Daoy (cell line): ENCODE data around the gene RPEL1. TPM values are rescaled to one million over a fixed set of nuclear protein-coding genes. Genes with fewer than 3 reads are reported as not detected.

ENCODE experiments used
- DNase-seq: peaks from one replicate; pipeline ENCODE4 v3.0.0-alpha.2; 2015; ENCODE audit warnings: low read depth
- total RNA-seq: library from RNA; depleted of rRNA; stranded (reverse); fragments of >200 nt; shearing (Covaris generic); gene quantifications from 2 replicates; pipeline ENCODE4 v1.2.3, GENCODE V29; 2014; rRNA removed

Gene RPEL1
- total RNA-seq, 1 experiment from 2014 or later, result 0.06 TPM

DNA sequence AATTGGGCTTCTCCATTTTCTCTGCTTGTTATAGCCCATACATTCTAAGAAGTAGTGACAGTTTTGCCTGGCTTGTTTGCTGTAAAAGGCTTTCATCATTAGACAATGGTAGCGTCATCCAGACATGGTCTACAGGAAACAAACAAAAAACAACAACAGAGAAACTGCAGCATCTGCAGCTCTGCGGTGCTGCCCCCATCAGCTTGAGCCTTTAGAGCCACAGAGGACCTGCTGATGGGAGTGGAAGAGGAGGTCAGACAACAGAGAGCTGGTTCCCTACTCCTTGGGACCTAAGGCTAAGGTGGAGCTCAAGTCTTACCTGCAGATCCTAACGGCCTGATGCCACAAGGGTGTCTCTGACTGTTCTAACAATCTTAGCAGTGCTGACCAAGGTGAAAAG lies 34.3 kb downstream of the RPEL1 start:
- no peak for DNase-seq

DNA sequence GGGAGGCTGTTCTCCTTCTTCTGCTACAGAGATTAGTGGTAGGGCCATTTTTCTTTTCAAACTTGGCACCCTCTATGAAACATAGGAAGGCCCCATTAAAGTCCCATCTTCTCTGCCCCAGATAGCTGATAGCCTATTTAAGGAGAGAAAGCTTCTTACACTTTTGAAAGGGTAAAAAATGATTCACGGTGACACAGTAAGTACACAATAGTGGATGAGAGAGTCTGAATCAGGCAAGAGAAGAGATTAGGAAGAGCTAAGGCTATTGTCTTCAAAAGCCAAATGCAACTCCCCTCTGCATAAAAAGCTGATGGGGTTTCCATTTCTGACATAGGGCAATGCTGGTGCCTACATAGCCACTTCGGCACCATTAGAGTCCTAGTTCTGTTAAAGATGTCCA lies 34.8 kb downstream of the RPEL1 start:
- no peak for DNase-seq

DNA sequence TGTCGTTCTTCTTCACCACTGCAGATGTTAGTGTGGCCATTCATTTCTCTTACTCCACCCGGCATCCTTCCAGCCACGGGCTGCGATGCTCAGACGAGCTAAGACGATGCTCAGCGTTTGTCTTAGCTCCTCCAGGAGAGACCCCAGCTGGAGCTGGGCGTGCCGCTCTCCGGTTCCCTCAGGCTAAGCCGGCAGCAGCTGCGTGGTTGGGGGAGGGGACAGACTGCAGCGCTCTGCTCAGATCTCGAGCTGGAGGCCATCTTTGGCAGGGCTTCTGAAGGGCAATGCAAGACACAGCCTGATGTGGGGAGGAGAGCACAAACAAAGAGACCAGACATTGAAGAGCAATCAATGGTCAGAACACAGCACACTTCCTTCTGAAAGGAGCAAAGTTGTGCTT lies 36.1 kb downstream of the RPEL1 start:
- no peak for DNase-seq

GRCh38 chr10:103282961-103283360 lies 37.3 kb downstream of the RPEL1 start:
- no peak for DNase-seq

- DNase-seq, result no peak
Observed at GRCh38 chr10:103284170-103284569, 38.5 kb downstream of the RPEL1 start.

GRCh38 chr10:103287992-103288391 lies 42.3 kb downstream of the RPEL1 start:
- no peak for DNase-seq

- no peak for DNase-seq
Observed at GRCh38 chr10:103291588-103291987, 45.9 kb downstream of the RPEL1 start.

- no peak for DNase-seq
Observed at GRCh38 chr10:103295374-103296015, 49.8 kb downstream of the RPEL1 start.

Other genes starting within 250 kb of the RPEL1 start
- gene NT5C2, start 52.6 kb upstream of the RPEL1 start, total RNA-seq, result 33.6 and 34.2 TPM in 2 replicates
- 0.46 and 1.1 TPM in 2 replicates for gene INA, start 31.3 kb downstream of the RPEL1 start, total RNA-seq
- gene PCGF6, start 105.3 kb downstream of the RPEL1 start, total RNA-seq, result 25.1 and 29.3 TPM in 2 replicates
- 7.7 and 9.6 TPM in 2 replicates for gene TAF5, start 122.1 kb downstream of the RPEL1 start, total RNA-seq
- gene ATP5MK, start 150.6 kb downstream of the RPEL1 start, total RNA-seq, result 588 and 606 TPM in 2 replicates
- 44.2 and 51.3 TPM in 2 replicates for gene PDCD11, start 150.7 kb downstream of the RPEL1 start, total RNA-seq
- 1.9 and 3.8 TPM in 2 replicates for gene CALHM2, start 206.5 kb downstream of the RPEL1 start, total RNA-seq
- gene CALHM1, start 213.0 kb downstream of the RPEL1 start, total RNA-seq, result not detected in 2 replicates
- 0.29 TPM in 1 of 2 replicates, not detected in the other for gene CALHM3, start 233.4 kb downstream of the RPEL1 start, total RNA-seq
- 0.03 TPM in 1 of 2 replicates, not detected in the other for gene NEURL1, start 247.8 kb downstream of the RPEL1 start, total RNA-seq